Heart left ventricle (tissue), 16 donors: Measurements from ENCODE around the gene RBL1. TPM values are rescaled to one million over a fixed set of nuclear protein-coding genes. Genes with fewer than 3 reads are reported as not detected.

ENCODE experiments used
- ATAC-seq, 4 donors: fragments of 200-7000 bp; cut with Tn5 transposase; one replicate each; pipeline ENCODE4 v1.9.1; 2020 to 2022; ENCODE audit warnings: moderate library complexity in 4 of 4, mild to moderate bottlenecking in 3 of 4, moderate number of reproducible peaks in 1 of 4
- DNase-seq, 5 donors: peaks; one replicate each; pipeline ENCODE4 v3.0.0-alpha.2; 2020
- H3K27ac ChIP-seq, 12 donors: fragments of 200-600 bp; sonication (generic) in 4 of 12; one replicate each; pipeline versions ENCODE4 v1.5.0 to v1.8.0; 2016 to 2022; ENCODE audit warnings: mild to moderate bottlenecking in 2 of 12
- H3K27me3 ChIP-seq, 9 donors: fragments of 200-600 bp; sonication (generic) in 2 of 9; one replicate each; pipeline versions ENCODE4 v1.5.1 to v1.8.0; 2016 to 2022; ENCODE audit warnings: mild to moderate bottlenecking in 3 of 9
- H3K36me3 ChIP-seq, 9 donors: fragments of 200-600 bp; sonication (generic) in 2 of 9; one replicate each; pipeline versions ENCODE4 v1.5.0 to v1.8.0; 2018 to 2022; ENCODE audit warnings: mild to moderate bottlenecking in 2 of 9
- H3K4me1 ChIP-seq, 12 donors: fragments of 200-600 bp; sonication (generic) in 4 of 12; one replicate each; pipeline versions ENCODE4 v1.5.0 to v1.8.0; 2016 to 2022; ENCODE audit warnings: mild to moderate bottlenecking in 3 of 12
- H3K4me3 ChIP-seq, 12 donors: fragments of 200-600 bp; sonication (generic) in 4 of 12; one replicate each; pipeline versions ENCODE4 v1.5.0 to v1.8.0; 2017 to 2022; ENCODE audit warnings: mild to moderate bottlenecking in 9 of 12, moderate library complexity in 4 of 12
- H3K9me3 ChIP-seq, 12 donors: fragments of 200-600 bp; sonication (generic) in 4 of 12; one replicate each; pipeline versions ENCODE4 v1.5.0 to v1.8.0; 2016 to 2022; ENCODE audit warnings: mild to moderate bottlenecking in 1 of 12
- POLR2A ChIP-seq, 2 donors: fragments of 450-650 bp; IDR thresholded peaks; one replicate each; pipeline ENCODE4 v1.6.1; 2017; ENCODE audit warnings: antibody characterized with exemption in 2 of 2, mild to moderate bottlenecking in 2 of 2, moderate library complexity in 2 of 2
- WGBS, 4 donors: extraction: QIAGEN DNeasy Blood & Tissue Kit in 2 of 4; methylation state at CpG; one replicate each; pipeline versions ENCODE4 v1.1.5 to v1.1.7; 2013 to 2018; 5-methylcytosine and 5-hydroxymethylcytosine counted together
- intact Hi-C, 10 donors: fragments of 100-400 bp; cut with DNase I; formaldehyde crosslinking; loops; one replicate each; pipeline versions ENCODE4 v1.11.1 to v1.14.2; 2022
- polyA plus RNA-seq, 2 donors: library from polyadenylated mRNA; stranded (reverse); fragments of 200-250 nt; gene quantifications; one replicate each; pipeline ENCODE4 v1.2.3, GENCODE V29; 2013
- total RNA-seq, 9 donors: library from RNA; depleted of rRNA in 2 of 9; stranded (reverse); fragments of >200 nt in 2 of 9; fragmentation: NEBNext Ultra II Directional in 3 of 9; extraction: Animal tissue kit (Norgen Biotek cat#: 25700) in 3 of 9; gene quantifications; one replicate each; pipeline versions ENCODE4 v1.1.0 to v1.2.4, GENCODE V29; 2016 to 2023
- TF ChIP-seq, protein P1 (sequence below), 12 donors: fragments of 200-600 bp; sonication (generic) in 4 of 12; IDR thresholded peaks; one replicate each; pipeline versions ENCODE4 v1.5.0 to v1.8.0; 2018 to 2022; ENCODE audit warnings: antibody characterized with exemption in 12 of 12, mild to moderate bottlenecking in 5 of 12
- donor health status: ischemic (EF 13 %, LVEDD 7.1; RV severe dilation, severe dysfunction).
- donor health status: healthy with polysubstance abuse.
- donor health status: DM: no; HTN: yes; CAD: no.
- donor health status: DM: no; HTN: no; CAD: no.
- donor health status: ischemic (EF 25% LVEDD 6.9; RV normal size, moderate dysfunction).
- donor health status: ischemic (EF 25% LVEDD 5.7; RV mildly dilated, moderate dysfunction).
- donor health status: healthy.
- donor health status: DM: yes; HTN: yes; CAD: no.
- donor health status: ischemic (EF 35%, LVEDD 5.7; RV mildly dilated, moderate dysfunction).
- donor health status: nonischemic (EF 11% LVEDD 7.7; RV severe dilation, severe dysfunction).
- donor health status: DM: yes; HTN: yes; CAD: no.
- donor health status: PGD.
- donor health status: ischemic (EF 29% LVEDD 5.4; RV normal size, mild dysfunction).
- donor health status: nonischemic (EF 23%, LVEDD 6.1; RV moderate dilation, normal function).

The RBL1 gene
- total and polyA plus RNA-seq, 11 donors, result 1.0 to 6.7 (median 3.4) TPM

GRCh38 chr20:36956674-36957073 lies 139.1 kb downstream of the RBL1 start:
- no peak for DNase-seq
- Histone ChIP-seq H3K9me3 (no peaks in the 10 kb centered on the region), H3K36me3 (no peaks in the 10 kb centered on the region), H3K27ac (peak overlapping the region in 1 of 12 donors; percentile 85), H3K4me3 (no peak overlapping the region), H3K27me3 (no peaks in the 10 kb centered on the region), H3K4me1 (peaks cover 0 to 57% (median 2%) of the 10 kb centered on the region in 12 donors)
- TF ChIP-seq, protein P1, sequence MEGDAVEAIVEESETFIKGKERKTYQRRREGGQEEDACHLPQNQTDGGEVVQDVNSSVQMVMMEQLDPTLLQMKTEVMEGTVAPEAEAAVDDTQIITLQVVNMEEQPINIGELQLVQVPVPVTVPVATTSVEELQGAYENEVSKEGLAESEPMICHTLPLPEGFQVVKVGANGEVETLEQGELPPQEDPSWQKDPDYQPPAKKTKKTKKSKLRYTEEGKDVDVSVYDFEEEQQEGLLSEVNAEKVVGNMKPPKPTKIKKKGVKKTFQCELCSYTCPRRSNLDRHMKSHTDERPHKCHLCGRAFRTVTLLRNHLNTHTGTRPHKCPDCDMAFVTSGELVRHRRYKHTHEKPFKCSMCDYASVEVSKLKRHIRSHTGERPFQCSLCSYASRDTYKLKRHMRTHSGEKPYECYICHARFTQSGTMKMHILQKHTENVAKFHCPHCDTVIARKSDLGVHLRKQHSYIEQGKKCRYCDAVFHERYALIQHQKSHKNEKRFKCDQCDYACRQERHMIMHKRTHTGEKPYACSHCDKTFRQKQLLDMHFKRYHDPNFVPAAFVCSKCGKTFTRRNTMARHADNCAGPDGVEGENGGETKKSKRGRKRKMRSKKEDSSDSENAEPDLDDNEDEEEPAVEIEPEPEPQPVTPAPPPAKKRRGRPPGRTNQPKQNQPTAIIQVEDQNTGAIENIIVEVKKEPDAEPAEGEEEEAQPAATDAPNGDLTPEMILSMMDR (IDR thresholded peaks at IDR 0.05), result no peak
- no peak for TF ChIP-seq POLR2A (IDR thresholded peaks at IDR 0.05)
- intact Hi-C loops, result no loop called here
- 86 to 93% (median 91%) methylated on average over 2 of the region's 2 CpGs for WGBS, 4 donors
- no peak for ATAC-seq

DNA sequence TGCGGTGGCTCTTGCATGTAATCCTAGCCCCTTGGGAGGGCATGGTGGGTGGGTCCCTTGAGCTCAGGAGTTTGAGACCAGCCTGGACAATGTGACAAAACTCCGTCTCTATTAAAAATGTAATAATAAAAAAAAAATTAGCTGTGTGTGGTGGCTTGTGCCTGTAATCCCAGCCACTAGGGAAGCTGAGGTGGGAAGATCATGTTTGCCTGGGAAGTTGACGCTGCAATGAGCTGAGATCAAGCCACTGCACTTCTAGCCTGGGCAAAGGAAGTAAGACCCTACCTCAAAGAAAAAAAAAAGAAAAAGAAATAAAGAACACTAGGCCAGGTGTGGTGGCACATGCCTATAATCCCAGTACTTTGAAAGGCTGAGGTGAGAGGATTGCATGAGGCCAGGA lies 139.8 kb downstream of the RBL1 start:
- Histone ChIP-seq H3K27ac (peak overlapping the region in 1 of 12 donors; percentile 85), H3K27me3 (no peaks in the 10 kb centered on the region), H3K36me3 (no peaks in the 10 kb centered on the region), H3K4me3 (no peak overlapping the region), H3K9me3 (no peaks in the 10 kb centered on the region), H3K4me1 (peaks cover 0 to 57% (median 2%) of the 10 kb centered on the region in 12 donors)
- DNase-seq (no peak), ATAC-seq (no peak)
- WGBS, 4 donors, result 62 to 89% (median 79%) methylated on average over 3 of the region's 3 CpGs
- TF ChIP-seq, protein P1 (IDR thresholded peaks at IDR 0.05), result no peak
- no peak for TF ChIP-seq POLR2A (IDR thresholded peaks at IDR 0.05)
- intact Hi-C loops, result no loop called here

- Histone ChIP-seq H3K27me3 (no peaks in the 10 kb centered on the region), H3K27ac (peak overlapping the region; percentile 77 to 98 (median 90)), H3K9me3 (no peaks in the 10 kb centered on the region), H3K4me3 (peak overlapping the region in 11 of 12 donors; percentile 23 to 100 (median 93)), H3K36me3 (no peaks in the 10 kb centered on the region), H3K4me1 (peaks cover 0 to 65% (median 8%) of the 10 kb centered on the region in 12 donors)
- WGBS, 4 donors, result 32 to 35% (median 35%) methylated on average over 11 of the region's 11 CpGs
- no peak for DNase-seq
- intact Hi-C loops, result loop anchor here in 2 of 10 donors (5.0 kb wide), 2 partner anchors 140 to 225 kb away; partner anchors contain the start of genes MROH8 (in 1 of the 2) and RPN2 (in 1 of the 2)
- TF ChIP-seq, protein P1 (IDR thresholded peaks at IDR 0.05), result no peak
- no peak for TF ChIP-seq POLR2A (IDR thresholded peaks at IDR 0.05)
- peak in 1 of 4 donors; percentile 2 for ATAC-seq
These were observed 143.6 kb downstream of the RBL1 start for GRCh38 chr20:36951979-36952738.

- Histone ChIP-seq H3K4me1 (peaks cover 3 to 65% (median 10%) of the 10 kb centered on the region in 12 donors), H3K27me3 (no peaks in the 10 kb centered on the region), H3K27ac (peak within 1 kb of the TSS; percentile 83 to 98 (median 90)), H3K9me3 (no peaks in the 10 kb centered on the region), H3K36me3 (peaks cover 0 to 5% (median 2%) of the 10 kb centered on the region in 9 donors), H3K4me3 (peak within 1 kb of the TSS; percentile 85 to 100 (median 93))
- DNase-seq (peak; percentile 96 to 99 (median 98)), ATAC-seq (peak; percentile 96 to 99 (median 98))
- TF ChIP-seq, protein P1 (IDR thresholded peaks at IDR 0.05), result peak in 4 of 12 donors; percentile 5 to 18 (median 9)
- peak in 1 of 2 donors; percentile 96 for TF ChIP-seq POLR2A (IDR thresholded peaks at IDR 0.05)
- 0% methylated on average over 44 to 66 of the region's 66 CpGs for WGBS, 4 donors
- intact Hi-C loops, result loop anchor here in 2 of 10 donors (5.0 kb wide), 2 partner anchors 141 to 226 kb away; partner anchors contain the start of genes MROH8 (in 1 of the 2) and RPN2 (in 1 of the 2)
These were observed 144.4 kb downstream of the RBL1 start, which contains the start of gene SAMHD1 for GRCh38 chr20:36951198-36951978. TSS of gene SAMHD1 (minus strand) at chr20:36951708. CDS start at chr20:36951643, 65 bp downstream.
